OCI-LY3 (cell line): ENCODE data around the gene BAG1.

Experiments
- CTCF ChIP-seq: fragments of 200-600, 300-600 bp; sonication (generic); IDR thresholded peaks from 2 replicates; pipeline ENCODE4 v1.5.1; 2014; ENCODE audit warnings: antibody characterized with exemption, low read length, low read depth
- EZH2phosphoT487 ChIP-seq: fragments of 200-600 bp; shearing (Covaris generic); IDR thresholded peaks from 2 replicates; pipeline ENCODE4 v1.6.1; 2018; ENCODE audit warnings: antibody characterized with exemption, mixed run types, low read depth

GRCh38 chr9:33230756-33231622 is 33.5 kb downstream of the BAG1 start:
- no peak for TF ChIP-seq CTCF
- TF ChIP-seq EZH2phosphoT487 = no peak
